GM23338 (cell line): ENCODE data around the gene ABR. TPM values are rescaled to one million over a fixed set of nuclear protein-coding genes. Genes with fewer than 3 reads are reported as not detected.
A peak's percentile ranks its signal among the peaks of the same experiment; 100 is the strongest.

ENCODE experiments used
- ATAC-seq: fragments of 200-7000 bp; cut with Tn5 transposase; 3 replicates; pipeline ENCODE4 v1.9.1; 2020
- DNase-seq: peaks from one replicate; pipeline ENCODE4 v3.0.0-alpha.2; 2015; ENCODE audit warnings: low spot score
- H2AFZ ChIP-seq: fragments of 200-600 bp; sonication (generic); 2 replicates; pipeline ENCODE4 v1.8.0; 2016; ENCODE audit warnings: antibody characterized with exemption, mild to moderate bottlenecking, moderate library complexity
- H3F3A ChIP-seq: fragments of 200-600 bp; sonication (generic); replicated peaks from 2 replicates; pipeline ENCODE4 v1.8.0; 2017; ENCODE audit warnings: antibody characterized with exemption, mixed run types, low read depth
- H3K27ac ChIP-seq: fragments of 200-600 bp; sonication (generic); 2 replicates; pipeline ENCODE4 v1.6.1; 2016; ENCODE audit warnings: low read depth
- H3K27me3 ChIP-seq: fragments of 200-600 bp; sonication (generic); 2 replicates; pipeline ENCODE4 v1.8.0; 2016; ENCODE audit warnings: mild to moderate bottlenecking, mixed run types, moderate library complexity; ENCODE audit not compliant: insufficient read depth
- H3K36me3 ChIP-seq: fragments of 200-600 bp; sonication (generic); 2 replicates; pipeline ENCODE4 v1.8.0; 2016; ENCODE audit warnings: mild to moderate bottlenecking; ENCODE audit not compliant: insufficient read depth
- H3K4me1 ChIP-seq: fragments of 200-600 bp; sonication (generic); 2 replicates; pipeline ENCODE4 v1.8.0; 2016; ENCODE audit warnings: mild to moderate bottlenecking, moderate library complexity; ENCODE audit not compliant: insufficient read depth
- H3K4me2 ChIP-seq: fragments of 200-600 bp; sonication (generic); 2 replicates; pipeline ENCODE4 v1.7.1; 2017; ENCODE audit warnings: mixed run types
- H3K4me3 ChIP-seq: fragments of 200-600 bp; sonication (generic); 2 replicates; pipeline ENCODE4 v1.6.1; 2016; ENCODE audit warnings: mixed run types
- H3K79me2 ChIP-seq: fragments of 200-600 bp; sonication (generic); replicated peaks from 2 replicates; pipeline ENCODE4 v1.8.0; 2017; ENCODE audit warnings: mild to moderate bottlenecking; ENCODE audit not compliant: insufficient read depth
- H3K9me2 ChIP-seq: fragments of 200-600 bp; sonication (generic); 2 replicates; pipeline ENCODE4 v1.8.0; 2017; ENCODE audit not compliant: insufficient read depth
- H4K20me1 ChIP-seq: fragments of 200-600 bp; sonication (generic); replicated peaks from 2 replicates; pipeline ENCODE4 v1.8.0; 2017; ENCODE audit warnings: mild to moderate bottlenecking; ENCODE audit not compliant: insufficient read depth
- H3K27ac Mint-ChIP-seq: 2 replicates; pipeline ENCODE4 v1.8.0; 2020; ENCODE audit warnings: inconsistent platforms, mild to moderate bottlenecking, moderate library complexity, mixed read lengths
- H3K27me3 Mint-ChIP-seq: 3 replicates; pipeline ENCODE4 v1.8.0; 2022; ENCODE audit warnings: low read depth, mild to moderate bottlenecking, moderate library complexity, mixed read lengths, inconsistent platforms; ENCODE audit not compliant: insufficient read depth, poor library complexity
- H3K36me3 Mint-ChIP-seq: 3 replicates; pipeline ENCODE4 v1.8.0; 2021; ENCODE audit warnings: low read depth, mild to moderate bottlenecking, inconsistent platforms, moderate library complexity, mixed read lengths
- H3K4me1 Mint-ChIP-seq: 3 replicates; pipeline ENCODE4 v1.8.0; 2020; ENCODE audit warnings: mild to moderate bottlenecking, inconsistent platforms, mixed read lengths
- H3K4me3 Mint-ChIP-seq: 3 replicates; pipeline ENCODE4 v1.8.0; 2021; ENCODE audit warnings: moderate library complexity, mild to moderate bottlenecking, inconsistent platforms, mixed read lengths
- H3K9me3 Mint-ChIP-seq: 3 replicates; pipeline ENCODE4 v1.8.0; 2020; ENCODE audit warnings: moderate library complexity, mild to moderate bottlenecking, inconsistent platforms, mixed read lengths
- CTCF ChIP-seq, 2 experiments: fragments of 200-600 bp in 1 of 2; sonication (generic) in 1 of 2; conservative IDR thresholded peaks; 2 replicates each; pipeline versions ENCODE4 v1.5.1 to v1.6.1; 2016 to 2017; ENCODE audit warnings: antibody characterized with exemption in 2 of 2, low read depth in 2 of 2, mild to moderate bottlenecking in 2 of 2, moderate library complexity in 1 of 2
- ETS1 ChIP-seq: IDR thresholded peaks from 2 replicates; pipeline ENCODE4 v1.6.1; 2016; ENCODE audit warnings: antibody characterized with exemption
- JUNB ChIP-seq: IDR thresholded peaks from one replicate; pipeline ENCODE4 v1.6.1; 2016; ENCODE audit warnings: antibody characterized with exemption; ENCODE audit not compliant: unreplicated experiment
- NANOG ChIP-seq: IDR thresholded peaks from 2 replicates; pipeline ENCODE4 v1.6.1; 2016; ENCODE audit warnings: antibody characterized with exemption, borderline replicate concordance
- POLR2AphosphoS5 ChIP-seq: IDR thresholded peaks from 2 replicates; pipeline ENCODE4 v1.6.1; 2016; ENCODE audit warnings: antibody characterized with exemption, low read depth
- STAT1 ChIP-seq: IDR thresholded peaks from one replicate; pipeline ENCODE4 v1.6.1; 2016; ENCODE audit warnings: antibody characterized with exemption; ENCODE audit not compliant: unreplicated experiment
- ZNF114 ChIP-seq: fragments of 250-450 bp; sonication (Bioruptor Pico); IDR thresholded peaks from 2 replicates; pipeline ENCODE4 v1.5.0; 2020; ENCODE audit warnings: mild to moderate bottlenecking, moderate library complexity
- ZNF462 ChIP-seq: fragments of 250-450 bp; sonication (Bioruptor Pico); IDR thresholded peaks from 2 replicates; pipeline ENCODE4 v1.5.0; 2020; ENCODE audit warnings: mild to moderate bottlenecking, moderate library complexity
- polyA plus RNA-seq: library from polyadenylated mRNA; unstranded; fragments of >200 nt; fragmentation: Nextera tagmentation; extraction: Ambion mirVana; gene quantifications from 2 replicates; pipeline ENCODE4 v1.2.1, GENCODE V29; 2016
- total RNA-seq: library from RNA; depleted of rRNA; stranded (reverse); fragments of >200 nt; shearing (Covaris generic); gene quantifications from 2 replicates; pipeline ENCODE4 v1.2.3, GENCODE V29; 2014

Gene ABR
- total and polyA plus RNA-seq, 2 experiments from 2014 or later, result 15.0 to 27.7 TPM

GRCh38 chr17:1031711-1032110, 148.1 kb downstream of the ABR start (continued):
- no peak for TF ChIP-seq CTCF (conservative IDR thresholded peaks at IDR 0.05; ENCODE audit: low read depth in 2 of 2)
- TF ChIP-seq NANOG, result no peak

- H3K9me3 Mint-ChIP-seq, result no peaks in the 10 kb centered on the region; the same call in 1 of the 3 replicates
- ATAC-seq (peak; percentile 61), DNase-seq (peak; percentile 63)
- 0 out of 3 replicates have a peak, but pooled peaks cover 3% of the 10 kb centered on the region for H3K36me3 Mint-ChIP-seq
- Histone ChIP-seq H3K27ac (no peak overlapping the region), H4K20me1 (no peaks in the 10 kb centered on the region; the same call in 1 of the 2 replicates), H3F3A (no peaks in the 10 kb centered on the region), H3K36me3 (no peaks in the 10 kb centered on the region), H3K27me3 (no peaks in the 10 kb centered on the region; the same call in 1 of the 2 replicates), H3K9me2 (no peaks in the 10 kb centered on the region), H3K4me3 (peak overlapping the region; percentile 77; the same call in 1 of the 2 replicates), H3K4me2 (peak overlapping the region; percentile 71), H2AFZ (no peak overlapping the region), H3K4me1 (no peaks in the 10 kb centered on the region), H3K79me2 (no peaks in the 10 kb centered on the region)
- peaks cover 6% of the 10 kb centered on the region; the same call in 2 of the 3 replicates for H3K4me1 Mint-ChIP-seq
- peak overlapping the region; percentile 68 for H3K4me3 Mint-ChIP-seq
- no peak overlapping the region for H3K27ac Mint-ChIP-seq
- peaks cover 9% of the 10 kb centered on the region for H3K27me3 Mint-ChIP-seq
- TF ChIP-seq POLR2AphosphoS5 (no peak), JUNB (no peak), ZNF462 (no peak), CTCF (conservative IDR thresholded peaks at IDR 0.05; ENCODE audit: low read depth in 2 of 2) (no peak), STAT1 (no peak), ZNF114 (no peak), ETS1 (no peak), NANOG (no peak)
Measured at GRCh38 chr17:1030684-1031532, 148.9 kb downstream of the ABR start.
